H1 (cell line): Measurements from ENCODE around the gene SIRT6. TPM values are rescaled to one million over a fixed set of nuclear protein-coding genes. Genes with fewer than 3 reads are reported as not detected.

Source experiments
- CTCF ChIA-PET: fragments of 300-600 bp; sonication (Branson Sonifier 250); formaldehyde crosslinking; loops from one replicate; lab custom pipeline; 2021; ENCODE audit not compliant: partially characterized antibody; lab: Charles Lee
- POLR2A ChIA-PET: fragments of 300-600 bp; sonication (Branson Sonifier 250); formaldehyde crosslinking; loops from one replicate; lab custom pipeline; 2021; ENCODE audit warnings: inconsistent platforms; ENCODE audit not compliant: partially characterized antibody; lab: Charles Lee
- DNase-seq, 2 experiments: peaks; one replicate each; pipeline versions ENCODE4 v3.0.0 to v3.0.0-alpha.2; 2010 to 2022; ENCODE audit warnings: low spot score in 2 of 2, low read depth in 1 of 2, mixed read lengths in 1 of 2
- FAIRE-seq: peaks from 2 replicates; lab custom pipeline; 2011; peaks lifted over from hg19 to GRCh38; lab: Jason Lieb, UNC
- H2AFZ ChIP-seq: 2 replicates; pipeline ENCODE4 v1.8.1; 2012; ENCODE audit warnings: low read length, inconsistent platforms
- H2AK5ac ChIP-seq: 2 replicates; pipeline ENCODE4 v1.6.1; 2013; ENCODE audit warnings: low read depth, low read length
- H2BK120ac ChIP-seq: replicated peaks from 2 replicates; pipeline ENCODE3; 2013; ENCODE audit warnings: low read depth, low read length, inconsistent platforms
- H2BK12ac ChIP-seq: 2 replicates; pipeline ENCODE4 v1.6.1; 2013; ENCODE audit warnings: low read depth, low read length
- H2BK15ac ChIP-seq: 2 replicates; pipeline ENCODE4 v1.6.1; 2013; ENCODE audit warnings: low read length
- H2BK20ac ChIP-seq: 2 replicates; pipeline ENCODE4 v1.6.1; 2013; ENCODE audit warnings: low read length
- H2BK5ac ChIP-seq: 2 replicates; pipeline ENCODE4 v1.6.1; 2013; ENCODE audit warnings: low read depth, low read length
- H3K14ac ChIP-seq: 2 replicates; pipeline ENCODE4 v1.6.1; 2013; ENCODE audit warnings: inconsistent platforms; ENCODE audit not compliant: insufficient read length
- H3K18ac ChIP-seq: 2 replicates; pipeline ENCODE4 v1.6.1; 2013; ENCODE audit warnings: low read length; ENCODE audit errors: extremely low read depth
- H3K23ac ChIP-seq: 2 replicates; pipeline ENCODE4 v1.6.1; 2013; ENCODE audit warnings: inconsistent platforms; ENCODE audit not compliant: insufficient read length
- H3K23me2 ChIP-seq: 2 replicates; pipeline ENCODE4 v1.6.1; 2013; ENCODE audit warnings: low read depth, low read length
- H3K27ac ChIP-seq: 2 replicates; pipeline ENCODE4 v1.6.1; 2011; ENCODE audit warnings: low read depth, low read length, inconsistent platforms
- H3K27me3 ChIP-seq, 4 experiments: replicated peaks in 1 of 4; 1 replicate in 1 of 4; 2 replicates in 3 of 4; pipeline versions ENCODE4 v1.6.1 to v1.8.1; 2011 to 2013; ENCODE audit warnings: low read length in 3 of 4, mild to moderate bottlenecking in 3 of 4, inconsistent platforms in 2 of 4, mixed read lengths in 2 of 4, moderate library complexity in 1 of 4; ENCODE audit not compliant: control insufficient read depth in 3 of 4, insufficient read depth in 3 of 4; ENCODE audit errors: extremely low read depth in 1 of 4
- H3K36me3 ChIP-seq, 4 experiments: 2 replicates each; pipeline versions ENCODE4 v1.6.1 to v1.8.1; 2011 to 2013; ENCODE audit warnings: mild to moderate bottlenecking in 4 of 4, low read length in 3 of 4, moderate library complexity in 2 of 4, control low read depth in 1 of 4, inconsistent platforms in 1 of 4; ENCODE audit not compliant: insufficient read depth in 4 of 4, control insufficient read depth in 2 of 4
- H3K4ac ChIP-seq: replicated peaks from 2 replicates; pipeline ENCODE3; 2013; ENCODE audit warnings: low read length, low read depth, mixed read lengths, inconsistent platforms; ENCODE audit not compliant: insufficient read length
- H3K4me1 ChIP-seq, 4 experiments: replicated peaks in 1 of 4; 1 replicate in 1 of 4; 2 replicates in 3 of 4; pipeline versions ENCODE4 v1.6.1 to v1.8.1; 2011 to 2013; ENCODE audit warnings: low read length in 3 of 4, inconsistent platforms in 2 of 4, mixed read lengths in 1 of 4; ENCODE audit not compliant: insufficient read depth in 4 of 4, control insufficient read depth in 3 of 4
- H3K4me2 ChIP-seq, 2 experiments: 2 replicates each; pipeline versions ENCODE4 v1.6.1 to v1.8.1; 2011 to 2013; ENCODE audit warnings: low read depth in 2 of 2, low read length in 2 of 2, control low read depth in 1 of 2, inconsistent platforms in 1 of 2, mild to moderate bottlenecking in 1 of 2; ENCODE audit not compliant: insufficient read depth in 1 of 2
- H3K4me3 ChIP-seq, 4 experiments: fragments of 200-600, 300-600 bp in 1 of 4; sonication (generic), shearing (Covaris generic), sonication (Bioruptor Twin) in 1 of 4; 2 replicates each; pipeline versions ENCODE4 v1.5.1 to v1.8.1; 2011 to 2016; ENCODE audit warnings: low read length in 4 of 4, low read depth in 3 of 4, control low read depth in 2 of 4, inconsistent platforms in 2 of 4, mild to moderate bottlenecking in 2 of 4, mixed read lengths in 1 of 4, moderate library complexity in 1 of 4; ENCODE audit not compliant: insufficient read depth in 2 of 4; ENCODE audit errors: extremely low read depth in 1 of 4
- H3K56ac ChIP-seq: replicated peaks from 2 replicates; pipeline ENCODE3; 2013; ENCODE audit warnings: low read depth, mild to moderate bottlenecking, mixed read lengths, low read length, inconsistent platforms; ENCODE audit not compliant: insufficient read length
- H3K79me1 ChIP-seq: 2 replicates; pipeline ENCODE4 v1.6.1; 2013; ENCODE audit warnings: low read depth, low read length, control low read depth
- H3K79me2 ChIP-seq, 2 experiments: 2 replicates each; pipeline versions ENCODE4 v1.6.1 to v1.8.1; 2012 to 2013; ENCODE audit warnings: low read length in 2 of 2, mild to moderate bottlenecking in 2 of 2, inconsistent platforms in 1 of 2; ENCODE audit not compliant: insufficient read depth in 2 of 2, control insufficient read depth in 1 of 2
- H3K9ac ChIP-seq, 4 experiments: replicated peaks in 1 of 4; 1 replicate in 1 of 4; 2 replicates in 3 of 4; pipeline versions ENCODE4 v1.6.1 to v1.8.1; 2011 to 2013; ENCODE audit warnings: low read depth in 3 of 4, low read length in 3 of 4, control low read depth in 2 of 4, mild to moderate bottlenecking in 2 of 4, moderate library complexity in 2 of 4, inconsistent platforms in 1 of 4; ENCODE audit errors: extremely low read depth in 1 of 4
- H3K9me3 ChIP-seq, 2 experiments: 2 replicates each; pipeline versions ENCODE4 v1.6.1 to v1.8.1; 2012 to 2013; ENCODE audit warnings: mild to moderate bottlenecking in 2 of 2, moderate library complexity in 2 of 2, control low read depth in 1 of 2, inconsistent platforms in 1 of 2, low read depth in 1 of 2, low read length in 1 of 2, mixed read lengths in 1 of 2; ENCODE audit not compliant: insufficient read depth in 2 of 2
- H4K20me1 ChIP-seq, 2 experiments: replicated peaks in 1 of 2; 2 replicates each; pipeline versions ENCODE3 to v1.8.1; 2011 to 2013; ENCODE audit warnings: inconsistent platforms in 2 of 2, low read length in 2 of 2, mild to moderate bottlenecking in 1 of 2; ENCODE audit not compliant: insufficient read depth in 2 of 2, control insufficient read depth in 1 of 2
- H4K5ac ChIP-seq: 2 replicates; pipeline ENCODE4 v1.6.1; 2013; ENCODE audit warnings: low read length, low read depth, mixed read lengths, inconsistent platforms; ENCODE audit not compliant: insufficient read length
- H4K8ac ChIP-seq: 2 replicates; pipeline ENCODE4 v1.8.0; 2013; ENCODE audit warnings: mild to moderate bottlenecking, moderate library complexity, low read length, inconsistent platforms; ENCODE audit not compliant: insufficient read depth; ENCODE audit errors: extremely low read depth
- H4K91ac ChIP-seq: replicated peaks from 2 replicates; pipeline ENCODE3; 2013; ENCODE audit warnings: low read length, mixed read lengths, inconsistent platforms; ENCODE audit not compliant: insufficient read length
- CHD2 ChIP-seq: IDR thresholded peaks from 2 replicates; pipeline ENCODE4 v1.6.1; 2012; ENCODE audit warnings: low read length, improper control_type of control experiment
- EGR1 ChIP-seq: IDR thresholded peaks from 2 replicates; pipeline ENCODE4 v1.6.1; 2011; ENCODE audit warnings: low read depth, low read length, borderline replicate concordance
- EP300 ChIP-seq, 2 experiments: IDR thresholded peaks; 1 replicate in 1 of 2; 2 replicates in 1 of 2; pipeline ENCODE4 v1.6.1; 2011 to 2012; ENCODE audit warnings: low read depth in 2 of 2, low read length in 2 of 2, mild to moderate bottlenecking in 2 of 2, borderline replicate concordance in 1 of 2, inconsistent platforms in 1 of 2, moderate library complexity in 1 of 2
- GABPA ChIP-seq: IDR thresholded peaks from 2 replicates; pipeline ENCODE4 v1.6.1; 2011; ENCODE audit warnings: mild to moderate bottlenecking, low read length, moderate library complexity, borderline replicate concordance; ENCODE audit not compliant: insufficient read depth
- HDAC2 ChIP-seq, 2 experiments: fragments of 300-600 bp in 1 of 2; sonication (generic) in 1 of 2; IDR thresholded peaks; 2 replicates each; pipeline ENCODE4 v1.6.1; 2011 to 2012; ENCODE audit warnings: low read depth in 2 of 2, low read length in 2 of 2, mild to moderate bottlenecking in 2 of 2, moderate library complexity in 2 of 2, borderline replicate concordance in 1 of 2, inconsistent platforms in 1 of 2
- KDM1A ChIP-seq: fragments of 200-600, 300-600 bp; sonication (generic); IDR thresholded peaks from 2 replicates; pipeline ENCODE4 v1.7.1; 2016; ENCODE audit warnings: mild to moderate bottlenecking, low read length, borderline replicate concordance
- KDM5A ChIP-seq: fragments of 200-600 bp; IDR thresholded peaks from 2 replicates; pipeline ENCODE4 v1.7.1; 2012; ENCODE audit warnings: mild to moderate bottlenecking, low read length, inconsistent platforms, mixed read lengths
- NANOG ChIP-seq: IDR thresholded peaks from 2 replicates; pipeline ENCODE4 v1.6.1; 2011; ENCODE audit warnings: low read length, low read depth, mild to moderate bottlenecking, inconsistent platforms; ENCODE audit not compliant: insufficient read depth, poor library complexity, severe bottlenecking
- SIN3A ChIP-seq, 2 experiments: IDR thresholded peaks in 1 of 2; conservative IDR thresholded peaks in 1 of 2; 2 replicates each; pipeline ENCODE4 v1.6.1; 2011 to 2012; ENCODE audit warnings: low read length in 2 of 2, improper control_type of control experiment in 1 of 2, low read depth in 1 of 2, mild to moderate bottlenecking in 1 of 2
- SIRT6 ChIP-seq: IDR thresholded peaks from one replicate; pipeline ENCODE4 v1.7.1; 2012; ENCODE audit warnings: low read length, inconsistent platforms
- SRF ChIP-seq: IDR thresholded peaks from 2 replicates; pipeline ENCODE4 v1.6.1; 2011; ENCODE audit warnings: mild to moderate bottlenecking, low read depth, low read length, moderate library complexity
- TAF7 ChIP-seq: optimal IDR thresholded peaks from 2 replicates; pipeline ENCODE3; 2011; ENCODE audit warnings: low read depth, mild to moderate bottlenecking, inconsistent platforms, low read length, moderate library complexity, borderline replicate concordance
- TBP ChIP-seq: IDR thresholded peaks from 2 replicates; pipeline ENCODE4 v1.6.1; 2011; ENCODE audit warnings: low read depth, low read length, improper control_type of control experiment
- ZNF274 ChIP-seq: IDR thresholded peaks from 2 replicates; pipeline ENCODE4 v1.7.0; 2012; ENCODE audit warnings: low read length, borderline replicate concordance; ENCODE audit errors: extremely low read depth
- WGBS, 2 experiments: shearing (Covaris generic) in 1 of 2; methylation state at CpG; one replicate each; pipeline versions ENCODE4 v1.1.6 to v1.1.7; 2013 to 2015; ENCODE audit warnings: low lambda C conversion rate in 2 of 2, mixed read lengths in 2 of 2, inconsistent platforms in 1 of 2, low coverage in 1 of 2, missing lambda C conversion rate in 1 of 2; ENCODE audit not compliant: insufficient replicate concordance in 2 of 2, insufficient coverage in 1 of 2, insufficient read length in 1 of 2; ENCODE audit errors: extremely low coverage in 1 of 2, missing lambda C conversion rate in 1 of 2; 5-methylcytosine and 5-hydroxymethylcytosine counted together
- polyA plus RNA-seq, 7 experiments: library from polyadenylated mRNA; depleted of rRNA in 3 of 7; stranded (reverse) in 5 of 7; unstranded in 2 of 7; fragments of >200 nt in 5 of 7; fragments of 200-250 nt in 2 of 7; gene quantifications; 1 replicate in 5 of 7; 2 replicates in 1 of 7; 4 replicates in 1 of 7; pipeline versions ENCODE4 v1.2.1 to v1.2.3, GENCODE V29; 2011 to 2013; ENCODE audit warnings: missing spikeins in 2 of 7, mixed read lengths in 2 of 7
- total RNA-seq: library from RNA; stranded (reverse); fragmentation: NEBNext Ultra II Directional; extraction: Animal tissue kit (Norgen Biotek cat#: 25700); gene quantifications from 2 replicates; pipeline ENCODE4 v1.2.1, GENCODE V29; 2021

The SIRT6 gene
- total and polyA plus RNA-seq, 2 of the 8 experiments (the other 6 are each of a cell fraction or from before 2014, with no cell fraction given): 25.2 to 27.0 TPM

- H4K20me1 ChIP-seq: no peaks in the 10 kb centered on the region
- no peak overlapping the region for H3K14ac ChIP-seq
- no peak overlapping the region for H4K5ac ChIP-seq
- no peak overlapping the region for H2AK5ac ChIP-seq
- H3K4me1 ChIP-seq: peaks cover 0 to 7% (median 3%) of the 10 kb centered on the region in 4 experiments; a peak in 3 of 7 replicates
- H2BK15ac ChIP-seq: no peak overlapping the region
- no peak overlapping the region for H3K4me2 ChIP-seq
- H3K56ac ChIP-seq: no peak overlapping the region
- DNase-seq (no peak), FAIRE-seq (no peak)
- H3K79me2 ChIP-seq: no peaks in the 10 kb centered on the region
- H3K4ac ChIP-seq: no peak overlapping the region
- no peak overlapping the region for H2BK20ac ChIP-seq
- 100% methylated on average over 4 of the region's 8 CpGs; no CpG with 5 or more reads in 1 of the 2 experiments for WGBS, 2 experiments
- H3K23me2 ChIP-seq: no peaks in the 10 kb centered on the region; the same call in 1 of the 2 replicates
- H4K91ac ChIP-seq: no peak overlapping the region
- no peaks in the 10 kb centered on the region for H3K36me3 ChIP-seq
- no peak overlapping the region for H2AFZ ChIP-seq
- no peak overlapping the region for H3K9ac ChIP-seq
- H2BK12ac ChIP-seq: no peak overlapping the region
- no peak overlapping the region for H2BK120ac ChIP-seq
- no peak overlapping the region for H3K23ac ChIP-seq
- no peak overlapping the region for H3K4me3 ChIP-seq
- ChIA-PET POLR2A (no interaction called here), CTCF (no interaction called here)
- H2BK5ac ChIP-seq: no peak overlapping the region
- no peaks in the 10 kb centered on the region for H3K9me3 ChIP-seq
- no peak overlapping the region for H4K8ac ChIP-seq
- no peaks in the 10 kb centered on the region for H3K27me3 ChIP-seq
- no peaks in the 10 kb centered on the region for H3K79me1 ChIP-seq
- H3K27ac ChIP-seq: no peak overlapping the region
- no peak overlapping the region for H3K18ac ChIP-seq
- TF ChIP-seq KDM5A: no peak
- no peak for TF ChIP-seq ZNF274
- TF ChIP-seq SIRT6: no peak
- no peak for TF ChIP-seq KDM1A
- no peak for TF ChIP-seq HDAC2 (IDR thresholded peaks at IDR 0.05; ENCODE audit: borderline replicate concordance in 1 of 2, low read depth in 2 of 2, low read length in 2 of 2)
- no peak for TF ChIP-seq EP300 (IDR thresholded peaks at IDR 0.05; ENCODE audit: borderline replicate concordance in 1 of 2, low read depth in 2 of 2, low read length in 2 of 2)
- no peak for TF ChIP-seq SIN3A (conservative IDR thresholded peaks at IDR 0.05 in 1 of 2, IDR thresholded peaks at IDR 0.05 in 1 of 2; ENCODE audit: low read depth in 1 of 2, low read length in 2 of 2)
- TF ChIP-seq NANOG: no peak
- TF ChIP-seq TAF7: no peak
- no peak for TF ChIP-seq TBP
- TF ChIP-seq EGR1: no peak
- no peak for TF ChIP-seq GABPA
- TF ChIP-seq SRF: no peak
- TF ChIP-seq CHD2: no peak
Observed at GRCh38 chr19:4225885-4226284, 43.5 kb upstream of the SIRT6 start.
